GM23338 (cell line): ENCODE measurements around the gene ATP4A. TPM values are rescaled to one million over a fixed set of nuclear protein-coding genes. Genes with fewer than 3 reads are reported as not detected.

ENCODE experiments used
- ATAC-seq: fragments of 200-7000 bp; cut with Tn5 transposase; 3 replicates; pipeline ENCODE4 v1.9.1; 2020
- DNase-seq: peaks from one replicate; pipeline ENCODE4 v3.0.0-alpha.2; 2015; ENCODE audit warnings: low spot score
- H2AFZ ChIP-seq: fragments of 200-600 bp; sonication (generic); 2 replicates; pipeline ENCODE4 v1.8.0; 2016; ENCODE audit warnings: antibody characterized with exemption, mild to moderate bottlenecking, moderate library complexity
- H3F3A ChIP-seq: fragments of 200-600 bp; sonication (generic); replicated peaks from 2 replicates; pipeline ENCODE4 v1.8.0; 2017; ENCODE audit warnings: antibody characterized with exemption, mixed run types, low read depth
- H3K27ac ChIP-seq: fragments of 200-600 bp; sonication (generic); 2 replicates; pipeline ENCODE4 v1.6.1; 2016; ENCODE audit warnings: low read depth
- H3K27me3 ChIP-seq: fragments of 200-600 bp; sonication (generic); 2 replicates; pipeline ENCODE4 v1.8.0; 2016; ENCODE audit warnings: mild to moderate bottlenecking, mixed run types, moderate library complexity; ENCODE audit not compliant: insufficient read depth
- H3K36me3 ChIP-seq: fragments of 200-600 bp; sonication (generic); 2 replicates; pipeline ENCODE4 v1.8.0; 2016; ENCODE audit warnings: mild to moderate bottlenecking; ENCODE audit not compliant: insufficient read depth
- H3K4me1 ChIP-seq: fragments of 200-600 bp; sonication (generic); 2 replicates; pipeline ENCODE4 v1.8.0; 2016; ENCODE audit warnings: mild to moderate bottlenecking, moderate library complexity; ENCODE audit not compliant: insufficient read depth
- H3K4me2 ChIP-seq: fragments of 200-600 bp; sonication (generic); 2 replicates; pipeline ENCODE4 v1.7.1; 2017; ENCODE audit warnings: mixed run types
- H3K4me3 ChIP-seq: fragments of 200-600 bp; sonication (generic); 2 replicates; pipeline ENCODE4 v1.6.1; 2016; ENCODE audit warnings: mixed run types
- H3K79me2 ChIP-seq: fragments of 200-600 bp; sonication (generic); replicated peaks from 2 replicates; pipeline ENCODE4 v1.8.0; 2017; ENCODE audit warnings: mild to moderate bottlenecking; ENCODE audit not compliant: insufficient read depth
- H3K9me2 ChIP-seq: fragments of 200-600 bp; sonication (generic); 2 replicates; pipeline ENCODE4 v1.8.0; 2017; ENCODE audit not compliant: insufficient read depth
- H4K20me1 ChIP-seq: fragments of 200-600 bp; sonication (generic); replicated peaks from 2 replicates; pipeline ENCODE4 v1.8.0; 2017; ENCODE audit warnings: mild to moderate bottlenecking; ENCODE audit not compliant: insufficient read depth
- H3K27ac Mint-ChIP-seq: 2 replicates; pipeline ENCODE4 v1.8.0; 2020; ENCODE audit warnings: inconsistent platforms, mild to moderate bottlenecking, moderate library complexity, mixed read lengths
- H3K27me3 Mint-ChIP-seq: 3 replicates; pipeline ENCODE4 v1.8.0; 2022; ENCODE audit warnings: low read depth, mild to moderate bottlenecking, moderate library complexity, mixed read lengths, inconsistent platforms; ENCODE audit not compliant: insufficient read depth, poor library complexity
- H3K36me3 Mint-ChIP-seq: 3 replicates; pipeline ENCODE4 v1.8.0; 2021; ENCODE audit warnings: low read depth, mild to moderate bottlenecking, inconsistent platforms, moderate library complexity, mixed read lengths
- H3K4me1 Mint-ChIP-seq: 3 replicates; pipeline ENCODE4 v1.8.0; 2020; ENCODE audit warnings: mild to moderate bottlenecking, inconsistent platforms, mixed read lengths
- H3K4me3 Mint-ChIP-seq: 3 replicates; pipeline ENCODE4 v1.8.0; 2021; ENCODE audit warnings: moderate library complexity, mild to moderate bottlenecking, inconsistent platforms, mixed read lengths
- H3K9me3 Mint-ChIP-seq: 3 replicates; pipeline ENCODE4 v1.8.0; 2020; ENCODE audit warnings: moderate library complexity, mild to moderate bottlenecking, inconsistent platforms, mixed read lengths
- CREB1 ChIP-seq: fragments of 250-450 bp; sonication (Bioruptor Pico); IDR thresholded peaks from 2 replicates; pipeline ENCODE4 v1.5.0; 2020; ENCODE audit warnings: low read depth, mild to moderate bottlenecking, moderate library complexity
- EZH2 ChIP-seq: fragments of 200-600 bp; sonication (generic); IDR thresholded peaks from one replicate; pipeline ENCODE4 v1.8.0; 2017; ENCODE audit warnings: antibody characterized with exemption, mild to moderate bottlenecking, low read depth; ENCODE audit not compliant: unreplicated experiment
- EZH2phosphoT487 ChIP-seq: fragments of 200-600 bp; sonication (generic); IDR thresholded peaks from one replicate; pipeline ENCODE4 v1.8.1; 2018; ENCODE audit warnings: antibody characterized with exemption; ENCODE audit not compliant: unreplicated experiment
- JUNB ChIP-seq: IDR thresholded peaks from one replicate; pipeline ENCODE4 v1.6.1; 2016; ENCODE audit warnings: antibody characterized with exemption; ENCODE audit not compliant: unreplicated experiment
- NANOG ChIP-seq: IDR thresholded peaks from 2 replicates; pipeline ENCODE4 v1.6.1; 2016; ENCODE audit warnings: antibody characterized with exemption, borderline replicate concordance
- POLR2AphosphoS5 ChIP-seq: IDR thresholded peaks from 2 replicates; pipeline ENCODE4 v1.6.1; 2016; ENCODE audit warnings: antibody characterized with exemption, low read depth
- STAT1 ChIP-seq: IDR thresholded peaks from one replicate; pipeline ENCODE4 v1.6.1; 2016; ENCODE audit warnings: antibody characterized with exemption; ENCODE audit not compliant: unreplicated experiment
- ZNF114 ChIP-seq: fragments of 250-450 bp; sonication (Bioruptor Pico); IDR thresholded peaks from 2 replicates; pipeline ENCODE4 v1.5.0; 2020; ENCODE audit warnings: mild to moderate bottlenecking, moderate library complexity
- ZNF331 ChIP-seq: fragments of 250-450 bp; sonication (Bioruptor Pico); IDR thresholded peaks from 2 replicates; pipeline ENCODE4 v1.5.0; 2020; ENCODE audit warnings: low read depth, mild to moderate bottlenecking, moderate library complexity
- polyA plus RNA-seq: library from polyadenylated mRNA; unstranded; fragments of >200 nt; fragmentation: Nextera tagmentation; extraction: Ambion mirVana; gene quantifications from 2 replicates; pipeline ENCODE4 v1.2.1, GENCODE V29; 2016
- total RNA-seq: library from RNA; depleted of rRNA; stranded (reverse); fragments of >200 nt; shearing (Covaris generic); gene quantifications from 2 replicates; pipeline ENCODE4 v1.2.3, GENCODE V29; 2014
- TF ChIP-seq, protein P1 (sequence below): fragments of 250-450 bp; sonication (Bioruptor Pico); IDR thresholded peaks from 2 replicates; pipeline ENCODE4 v1.5.0; 2020; ENCODE audit warnings: mild to moderate bottlenecking, moderate library complexity
- TF ChIP-seq, protein P2 (sequence below): IDR thresholded peaks from one replicate; pipeline ENCODE4 v1.6.1; 2018; ENCODE audit warnings: antibody characterized with exemption; ENCODE audit not compliant: unreplicated experiment
- TF ChIP-seq, protein P3 (sequence below): IDR thresholded peaks from 2 replicates; pipeline ENCODE4 v1.6.1; 2016; ENCODE audit warnings: antibody characterized with exemption
- TF ChIP-seq, protein P4 (sequence below), 2 experiments: fragments of 200-600 bp in 1 of 2; sonication (generic) in 1 of 2; conservative IDR thresholded peaks; 2 replicates each; pipeline versions ENCODE4 v1.5.1 to v1.6.1; 2016 to 2017; ENCODE audit warnings: antibody characterized with exemption in 2 of 2, low read depth in 2 of 2, mild to moderate bottlenecking in 2 of 2, moderate library complexity in 1 of 2

The ATP4A gene
- total and polyA plus RNA-seq, 2 experiments from 2014 or later, result 0.61 to 0.63 TPM

DNA sequence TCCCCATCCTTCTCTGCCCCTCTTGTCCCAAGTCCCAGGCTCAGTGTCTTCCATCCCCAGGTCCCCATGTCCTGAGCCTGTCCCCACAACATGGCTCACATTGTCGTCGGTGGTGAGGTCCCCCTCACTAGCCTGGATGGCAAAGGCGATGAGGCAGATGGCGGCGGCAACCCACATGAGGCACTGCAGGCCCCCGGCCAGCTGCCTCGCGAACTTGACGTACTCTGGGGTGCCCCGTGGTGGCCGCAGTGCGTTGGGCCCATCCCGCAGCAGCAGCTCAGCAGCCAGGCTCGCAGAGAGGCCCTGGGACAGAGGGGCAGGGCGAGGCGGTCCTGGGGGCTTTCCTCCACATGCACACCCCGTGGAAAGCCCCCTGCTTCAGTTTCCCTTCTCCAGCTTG lies 1.1 kb downstream of the ATP4A start (continued):
- TF ChIP-seq, protein P1, sequence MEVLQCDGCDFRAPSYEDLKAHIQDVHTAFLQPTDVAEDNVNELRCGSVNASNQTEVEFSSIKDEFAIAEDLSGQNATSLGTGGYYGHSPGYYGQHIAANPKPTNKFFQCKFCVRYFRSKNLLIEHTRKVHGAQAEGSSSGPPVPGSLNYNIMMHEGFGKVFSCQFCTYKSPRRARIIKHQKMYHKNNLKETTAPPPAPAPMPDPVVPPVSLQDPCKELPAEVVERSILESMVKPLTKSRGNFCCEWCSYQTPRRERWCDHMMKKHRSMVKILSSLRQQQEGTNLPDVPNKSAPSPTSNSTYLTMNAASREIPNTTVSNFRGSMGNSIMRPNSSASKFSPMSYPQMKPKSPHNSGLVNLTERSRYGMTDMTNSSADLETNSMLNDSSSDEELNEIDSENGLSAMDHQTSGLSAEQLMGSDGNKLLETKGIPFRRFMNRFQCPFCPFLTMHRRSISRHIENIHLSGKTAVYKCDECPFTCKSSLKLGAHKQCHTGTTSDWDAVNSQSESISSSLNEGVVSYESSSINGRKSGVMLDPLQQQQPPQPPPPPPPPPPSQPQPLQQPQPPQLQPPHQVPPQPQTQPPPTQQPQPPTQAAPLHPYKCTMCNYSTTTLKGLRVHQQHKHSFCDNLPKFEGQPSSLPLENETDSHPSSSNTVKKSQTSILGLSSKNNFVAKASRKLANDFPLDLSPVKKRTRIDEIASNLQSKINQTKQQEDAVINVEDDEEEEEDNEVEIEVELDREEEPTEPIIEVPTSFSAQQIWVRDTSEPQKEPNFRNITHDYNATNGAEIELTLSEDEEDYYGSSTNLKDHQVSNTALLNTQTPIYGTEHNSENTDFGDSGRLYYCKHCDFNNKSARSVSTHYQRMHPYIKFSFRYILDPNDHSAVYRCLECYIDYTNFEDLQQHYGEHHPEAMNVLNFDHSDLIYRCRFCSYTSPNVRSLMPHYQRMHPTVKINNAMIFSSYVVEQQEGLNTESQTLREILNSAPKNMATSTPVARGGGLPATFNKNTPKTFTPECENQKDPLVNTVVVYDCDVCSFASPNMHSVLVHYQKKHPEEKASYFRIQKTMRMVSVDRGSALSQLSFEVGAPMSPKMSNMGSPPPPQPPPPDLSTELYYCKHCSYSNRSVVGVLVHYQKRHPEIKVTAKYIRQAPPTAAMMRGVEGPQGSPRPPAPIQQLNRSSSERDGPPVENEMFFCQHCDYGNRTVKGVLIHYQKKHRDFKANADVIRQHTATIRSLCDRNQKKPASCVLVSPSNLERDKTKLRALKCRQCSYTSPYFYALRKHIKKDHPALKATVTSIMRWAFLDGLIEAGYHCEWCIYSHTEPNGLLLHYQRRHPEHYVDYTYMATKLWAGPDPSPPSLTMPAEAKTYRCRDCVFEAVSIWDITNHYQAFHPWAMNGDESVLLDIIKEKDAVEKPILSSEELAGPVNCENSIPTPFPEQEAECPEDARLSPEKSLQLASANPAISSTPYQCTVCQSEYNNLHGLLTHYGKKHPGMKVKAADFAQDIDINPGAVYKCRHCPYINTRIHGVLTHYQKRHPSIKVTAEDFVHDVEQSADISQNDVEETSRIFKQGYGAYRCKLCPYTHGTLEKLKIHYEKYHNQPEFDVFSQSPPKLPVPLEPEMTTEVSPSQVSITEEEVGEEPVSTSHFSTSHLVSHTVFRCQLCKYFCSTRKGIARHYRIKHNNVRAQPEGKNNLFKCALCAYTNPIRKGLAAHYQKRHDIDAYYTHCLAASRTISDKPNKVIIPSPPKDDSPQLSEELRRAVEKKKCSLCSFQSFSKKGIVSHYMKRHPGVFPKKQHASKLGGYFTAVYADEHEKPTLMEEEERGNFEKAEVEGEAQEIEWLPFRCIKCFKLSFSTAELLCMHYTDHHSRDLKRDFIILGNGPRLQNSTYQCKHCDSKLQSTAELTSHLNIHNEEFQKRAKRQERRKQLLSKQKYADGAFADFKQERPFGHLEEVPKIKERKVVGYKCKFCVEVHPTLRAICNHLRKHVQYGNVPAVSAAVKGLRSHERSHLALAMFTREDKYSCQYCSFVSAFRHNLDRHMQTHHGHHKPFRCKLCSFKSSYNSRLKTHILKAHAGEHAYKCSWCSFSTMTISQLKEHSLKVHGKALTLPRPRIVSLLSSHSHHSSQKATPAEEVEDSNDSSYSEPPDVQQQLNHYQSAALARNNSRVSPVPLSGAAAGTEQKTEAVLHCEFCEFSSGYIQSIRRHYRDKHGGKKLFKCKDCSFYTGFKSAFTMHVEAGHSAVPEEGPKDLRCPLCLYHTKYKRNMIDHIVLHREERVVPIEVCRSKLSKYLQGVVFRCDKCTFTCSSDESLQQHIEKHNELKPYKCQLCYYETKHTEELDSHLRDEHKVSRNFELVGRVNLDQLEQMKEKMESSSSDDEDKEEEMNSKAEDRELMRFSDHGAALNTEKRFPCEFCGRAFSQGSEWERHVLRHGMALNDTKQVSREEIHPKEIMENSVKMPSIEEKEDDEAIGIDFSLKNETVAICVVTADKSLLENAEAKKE (CRISPR knock-in tag), result no peak
- no peak for TF ChIP-seq STAT1

DNA sequence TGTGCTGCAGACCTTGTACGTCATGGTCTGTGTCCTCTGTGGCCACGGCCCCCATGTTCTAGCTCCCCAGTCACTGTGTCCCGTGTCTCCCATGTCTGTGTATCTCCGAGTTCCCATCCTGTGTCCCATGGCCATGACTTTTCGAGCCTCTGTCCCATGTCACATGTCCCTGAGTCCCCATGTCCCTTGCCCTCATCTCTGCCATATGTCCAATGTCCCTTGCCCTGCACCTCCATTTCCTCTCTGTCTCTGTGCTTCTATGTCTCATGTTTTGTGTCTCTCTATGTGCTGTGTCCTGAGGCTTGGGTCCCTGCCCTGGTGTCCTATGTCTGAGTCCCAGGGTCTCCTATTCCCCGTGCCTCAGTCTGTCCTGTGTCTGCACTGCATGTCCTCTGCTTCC lies 2.0 kb downstream of the ATP4A start:
- no peaks in the 10 kb centered on the region for H3K36me3 ChIP-seq
- no peaks in the 10 kb centered on the region; the same call in 2 of the 3 replicates for H3K36me3 Mint-ChIP-seq
- no peaks in the 10 kb centered on the region for H3K79me2 ChIP-seq
- no peaks in the 10 kb centered on the region for H3K9me2 ChIP-seq
- H3K4me2 ChIP-seq, result no peak overlapping the region
- no peak overlapping the region for H2AFZ ChIP-seq
- peaks cover 8% of the 10 kb centered on the region for H3K4me1 Mint-ChIP-seq
- H3K9me3 Mint-ChIP-seq, result no peaks in the 10 kb centered on the region; the same call in 1 of the 3 replicates
- ATAC-seq, result no peak
- no peak overlapping the region for H3K4me3 Mint-ChIP-seq
- H3F3A ChIP-seq, result peaks cover 8% of the 10 kb centered on the region; the same call in 1 of the 2 replicates
- no peaks in the 10 kb centered on the region for H4K20me1 ChIP-seq
- H3K27me3 ChIP-seq, result peaks cover 10% of the 10 kb centered on the region
- no peak overlapping the region for H3K4me3 ChIP-seq
- no peak overlapping the region for H3K27ac ChIP-seq
- H3K27ac Mint-ChIP-seq, result no peak overlapping the region
- peaks cover 24% of the 10 kb centered on the region for H3K27me3 Mint-ChIP-seq
- peaks cover 8% of the 10 kb centered on the region; the same call in 1 of the 2 replicates for H3K4me1 ChIP-seq
- DNase-seq, result no peak
- TF ChIP-seq EZH2phosphoT487 (no peak), JUNB (no peak), ZNF331 (no peak), NANOG (no peak), CREB1 (CRISPR knock-in tag) (no peak), EZH2 (no peak), POLR2AphosphoS5 (no peak), ZNF114 (CRISPR knock-in tag) (no peak)
- TF ChIP-seq, protein P2, sequence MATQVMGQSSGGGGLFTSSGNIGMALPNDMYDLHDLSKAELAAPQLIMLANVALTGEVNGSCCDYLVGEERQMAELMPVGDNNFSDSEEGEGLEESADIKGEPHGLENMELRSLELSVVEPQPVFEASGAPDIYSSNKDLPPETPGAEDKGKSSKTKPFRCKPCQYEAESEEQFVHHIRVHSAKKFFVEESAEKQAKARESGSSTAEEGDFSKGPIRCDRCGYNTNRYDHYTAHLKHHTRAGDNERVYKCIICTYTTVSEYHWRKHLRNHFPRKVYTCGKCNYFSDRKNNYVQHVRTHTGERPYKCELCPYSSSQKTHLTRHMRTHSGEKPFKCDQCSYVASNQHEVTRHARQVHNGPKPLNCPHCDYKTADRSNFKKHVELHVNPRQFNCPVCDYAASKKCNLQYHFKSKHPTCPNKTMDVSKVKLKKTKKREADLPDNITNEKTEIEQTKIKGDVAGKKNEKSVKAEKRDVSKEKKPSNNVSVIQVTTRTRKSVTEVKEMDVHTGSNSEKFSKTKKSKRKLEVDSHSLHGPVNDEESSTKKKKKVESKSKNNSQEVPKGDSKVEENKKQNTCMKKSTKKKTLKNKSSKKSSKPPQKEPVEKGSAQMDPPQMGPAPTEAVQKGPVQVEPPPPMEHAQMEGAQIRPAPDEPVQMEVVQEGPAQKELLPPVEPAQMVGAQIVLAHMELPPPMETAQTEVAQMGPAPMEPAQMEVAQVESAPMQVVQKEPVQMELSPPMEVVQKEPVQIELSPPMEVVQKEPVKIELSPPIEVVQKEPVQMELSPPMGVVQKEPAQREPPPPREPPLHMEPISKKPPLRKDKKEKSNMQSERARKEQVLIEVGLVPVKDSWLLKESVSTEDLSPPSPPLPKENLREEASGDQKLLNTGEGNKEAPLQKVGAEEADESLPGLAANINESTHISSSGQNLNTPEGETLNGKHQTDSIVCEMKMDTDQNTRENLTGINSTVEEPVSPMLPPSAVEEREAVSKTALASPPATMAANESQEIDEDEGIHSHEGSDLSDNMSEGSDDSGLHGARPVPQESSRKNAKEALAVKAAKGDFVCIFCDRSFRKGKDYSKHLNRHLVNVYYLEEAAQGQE, result no peak
- TF ChIP-seq, protein P3, sequence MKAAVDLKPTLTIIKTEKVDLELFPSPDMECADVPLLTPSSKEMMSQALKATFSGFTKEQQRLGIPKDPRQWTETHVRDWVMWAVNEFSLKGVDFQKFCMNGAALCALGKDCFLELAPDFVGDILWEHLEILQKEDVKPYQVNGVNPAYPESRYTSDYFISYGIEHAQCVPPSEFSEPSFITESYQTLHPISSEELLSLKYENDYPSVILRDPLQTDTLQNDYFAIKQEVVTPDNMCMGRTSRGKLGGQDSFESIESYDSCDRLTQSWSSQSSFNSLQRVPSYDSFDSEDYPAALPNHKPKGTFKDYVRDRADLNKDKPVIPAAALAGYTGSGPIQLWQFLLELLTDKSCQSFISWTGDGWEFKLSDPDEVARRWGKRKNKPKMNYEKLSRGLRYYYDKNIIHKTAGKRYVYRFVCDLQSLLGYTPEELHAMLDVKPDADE, result no peak
- TF ChIP-seq, protein P4, sequence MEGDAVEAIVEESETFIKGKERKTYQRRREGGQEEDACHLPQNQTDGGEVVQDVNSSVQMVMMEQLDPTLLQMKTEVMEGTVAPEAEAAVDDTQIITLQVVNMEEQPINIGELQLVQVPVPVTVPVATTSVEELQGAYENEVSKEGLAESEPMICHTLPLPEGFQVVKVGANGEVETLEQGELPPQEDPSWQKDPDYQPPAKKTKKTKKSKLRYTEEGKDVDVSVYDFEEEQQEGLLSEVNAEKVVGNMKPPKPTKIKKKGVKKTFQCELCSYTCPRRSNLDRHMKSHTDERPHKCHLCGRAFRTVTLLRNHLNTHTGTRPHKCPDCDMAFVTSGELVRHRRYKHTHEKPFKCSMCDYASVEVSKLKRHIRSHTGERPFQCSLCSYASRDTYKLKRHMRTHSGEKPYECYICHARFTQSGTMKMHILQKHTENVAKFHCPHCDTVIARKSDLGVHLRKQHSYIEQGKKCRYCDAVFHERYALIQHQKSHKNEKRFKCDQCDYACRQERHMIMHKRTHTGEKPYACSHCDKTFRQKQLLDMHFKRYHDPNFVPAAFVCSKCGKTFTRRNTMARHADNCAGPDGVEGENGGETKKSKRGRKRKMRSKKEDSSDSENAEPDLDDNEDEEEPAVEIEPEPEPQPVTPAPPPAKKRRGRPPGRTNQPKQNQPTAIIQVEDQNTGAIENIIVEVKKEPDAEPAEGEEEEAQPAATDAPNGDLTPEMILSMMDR (conservative IDR thresholded peaks at IDR 0.05; ENCODE audit: low read depth in 2 of 2), result no peak
